ENCODE results near the gene PMVK. TPM values are rescaled to one million over a fixed set of nuclear protein-coding genes. Genes with fewer than 3 reads are reported as not detected.

The PMVK gene
- total RNA-seq, 1 experiment from 2014 or later: 42.2 TPM

DNA sequence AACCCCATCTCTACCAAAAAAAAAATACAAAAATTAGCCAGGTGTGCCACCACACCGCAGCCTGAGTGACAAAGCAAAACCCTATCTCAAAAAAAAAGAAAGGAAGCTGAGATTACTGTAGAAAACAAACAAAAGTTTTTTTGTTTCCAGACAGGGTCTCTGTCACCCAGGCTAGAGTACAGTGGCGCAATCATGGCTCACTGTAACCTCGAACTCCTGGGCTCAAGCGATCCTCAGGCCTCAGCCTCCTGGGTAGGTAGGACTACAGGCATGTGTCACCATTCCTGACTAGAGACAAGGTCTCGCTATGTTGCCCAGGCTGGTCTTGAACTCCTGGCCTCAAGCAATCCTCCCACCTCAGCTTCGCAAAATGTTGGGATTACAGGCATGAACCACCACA lies 27.8 kb upstream of the PMVK start:
- in situ Hi-C loops (cut with HindIII; ENCODE audit: low pct_unique_long_range_greater_than_20kb, low sequenced_read_pairs): no loop called here
- TF ChIP-seq SIN3A (IDR thresholded peaks at IDR 0.05; ENCODE audit: borderline replicate concordance, insufficient read depth, low read depth, low read length) (no peak), CTCF (IDR thresholded peaks at IDR 0.05) (no peak), REST (IDR thresholded peaks at IDR 0.05; ENCODE audit: insufficient read depth in 1 of 2, low read depth in 2 of 2, low read length in 1 of 2) (no peak), TCF7L2 (IDR thresholded peaks at IDR 0.05; ENCODE audit: low read depth, low read length) (no peak), POLR2AphosphoS5 (IDR thresholded peaks at IDR 0.05; ENCODE audit: low read depth, low read length) (no peak)
- Histone ChIP-seq H3K27me3 (ENCODE audit: control insufficient read depth, insufficient read depth, low read length) (no peaks in the 10 kb centered on the region), H3K4me3 (ENCODE audit: low read depth in 2 of 2, low read length in 2 of 2) (no peak overlapping the region), H3K36me3 (ENCODE audit: control insufficient read depth, insufficient read depth, low read length) (peaks cover 20% of the 10 kb centered on the region), H3K4me1 (ENCODE audit: control insufficient read depth, insufficient read depth, low read length) (peaks cover 43% of the 10 kb centered on the region), H3K27ac (ENCODE audit: low read length) (peak overlapping the region; percentile 8; the same call in 1 of the 2 replicates), H3K9me3 (ENCODE audit: control insufficient read depth, insufficient read depth, low read depth, low read length) (no peaks in the 10 kb centered on the region)
- BruUV-seq (replicated peaks): no TSS peak
- CTCF ChIA-PET: no interaction called here
- no peak for DNase-seq (ENCODE audit: low read depth, low spot score)
- no peak for ATAC-seq
- POLR2A ChIA-PET: interaction anchor here (0.6 kb wide), 1 partner anchor 56 kb away, joined by 4 read pairs; no protein-coding TSS in a partner anchor
- intact Hi-C loops (cut with micrococcal nuclease; ENCODE audit: unreplicated experiment): no loop called here

DNA sequence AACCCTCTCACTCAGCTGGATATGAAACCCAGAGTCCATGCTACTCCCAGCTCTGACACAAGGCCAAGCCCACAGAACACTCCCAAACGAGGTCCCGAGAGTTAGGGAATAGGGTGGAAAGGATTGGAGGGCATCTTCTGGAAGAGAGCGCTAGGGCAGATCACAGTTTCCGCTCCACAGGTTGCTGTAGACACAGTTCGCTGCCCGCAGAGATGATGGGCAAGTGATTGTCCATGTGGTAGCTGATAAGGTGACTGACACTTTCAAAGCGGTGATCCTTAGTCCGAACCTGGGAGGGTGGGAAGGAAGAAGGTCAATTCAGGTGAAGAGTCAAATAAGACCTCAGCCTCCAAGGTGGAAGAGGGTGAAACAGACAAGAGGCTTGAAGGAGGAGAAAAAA lies 27.1 kb upstream of the PMVK start:
- peak overlapping the region; percentile 31; the same call in 1 of the 2 replicates for H3K27ac ChIP-seq (ENCODE audit: low read length)
- H3K4me3 ChIP-seq (ENCODE audit: low read depth in 2 of 2, low read length in 2 of 2): no peak overlapping the region
- no peaks in the 10 kb centered on the region for H3K9me3 ChIP-seq (ENCODE audit: control insufficient read depth, insufficient read depth, low read depth, low read length)
- no TSS peak for BruUV-seq (replicated peaks)
- H3K36me3 ChIP-seq (ENCODE audit: control insufficient read depth, insufficient read depth, low read length): peaks cover 20% of the 10 kb centered on the region
- no peak for ATAC-seq
- POLR2A ChIA-PET: no interaction called here
- TF ChIP-seq CTCF (IDR thresholded peaks at IDR 0.05) (no peak), REST (IDR thresholded peaks at IDR 0.05; ENCODE audit: insufficient read depth in 1 of 2, low read depth in 2 of 2, low read length in 1 of 2) (no peak), POLR2AphosphoS5 (IDR thresholded peaks at IDR 0.05; ENCODE audit: low read depth, low read length) (no peak), TCF7L2 (IDR thresholded peaks at IDR 0.05; ENCODE audit: low read depth, low read length) (no peak), SIN3A (IDR thresholded peaks at IDR 0.05; ENCODE audit: borderline replicate concordance, insufficient read depth, low read depth, low read length) (no peak)
- H3K27me3 ChIP-seq (ENCODE audit: control insufficient read depth, insufficient read depth, low read length): no peaks in the 10 kb centered on the region
- CTCF ChIA-PET: no interaction called here
- no peak for DNase-seq (ENCODE audit: low read depth, low spot score)
- H3K4me1 ChIP-seq (ENCODE audit: control insufficient read depth, insufficient read depth, low read length): peaks cover 36% of the 10 kb centered on the region
- intact Hi-C loops (cut with micrococcal nuclease; ENCODE audit: unreplicated experiment) (no loop called here), in situ Hi-C loops (cut with HindIII; ENCODE audit: low pct_unique_long_range_greater_than_20kb, low sequenced_read_pairs) (no loop called here)
